H9 (cell line): ENCODE measurements around the gene FAM13A. TPM values are rescaled to one million over a fixed set of nuclear protein-coding genes. Genes with fewer than 3 reads are reported as not detected.

Experiments
- DNase-seq: peaks from one replicate; pipeline ENCODE4 v3.0.0-alpha.2; 2017
- H2AFZ ChIP-seq: one replicate; pipeline ENCODE4 v1.6.1; 2013; ENCODE audit warnings: mild to moderate bottlenecking, low read length, control low read depth, moderate library complexity
- H2AK5ac ChIP-seq: 2 replicates; pipeline ENCODE4 v1.6.1; 2013; ENCODE audit warnings: low read length, control low read depth, mixed read lengths; ENCODE audit not compliant: insufficient read length
- H2BK120ac ChIP-seq: one replicate; pipeline ENCODE4 v1.6.1; 2013; ENCODE audit warnings: low read depth, mild to moderate bottlenecking, low read length, control low read depth, inconsistent platforms; ENCODE audit not compliant: poor library complexity, severe bottlenecking
- H2BK12ac ChIP-seq: 2 replicates; pipeline ENCODE4 v1.6.1; 2013; ENCODE audit warnings: low read length, control low read depth, mixed read lengths, low read depth; ENCODE audit not compliant: insufficient read length
- H2BK15ac ChIP-seq: 2 replicates; pipeline ENCODE4 v1.6.1; 2013; ENCODE audit warnings: low read depth, low read length, control low read depth
- H2BK20ac ChIP-seq: one replicate; pipeline ENCODE4 v1.6.1; 2013; ENCODE audit warnings: low read depth, mild to moderate bottlenecking, low read length, control low read depth, inconsistent platforms; ENCODE audit not compliant: poor library complexity, severe bottlenecking
- H2BK5ac ChIP-seq: 2 replicates; pipeline ENCODE4 v1.6.1; 2013; ENCODE audit warnings: low read length, control low read depth, mixed read lengths; ENCODE audit not compliant: insufficient read length
- H3K14ac ChIP-seq: 2 replicates; pipeline ENCODE4 v1.6.1; 2013; ENCODE audit warnings: low read length, control low read depth; ENCODE audit not compliant: insufficient read depth
- H3K18ac ChIP-seq: 2 replicates; pipeline ENCODE4 v1.6.1; 2013; ENCODE audit warnings: low read depth, mild to moderate bottlenecking, mixed read lengths, low read length, control low read depth; ENCODE audit not compliant: insufficient read length
- H3K23ac ChIP-seq: 2 replicates; pipeline ENCODE4 v1.6.1; 2013; ENCODE audit warnings: low read length, control low read depth, mixed read lengths, low read depth; ENCODE audit not compliant: insufficient read length
- H3K23me2 ChIP-seq: 2 replicates; pipeline ENCODE4 v1.6.1; 2013; ENCODE audit warnings: low read depth, mild to moderate bottlenecking, mixed read lengths, low read length, control low read depth; ENCODE audit not compliant: insufficient read length, poor library complexity, severe bottlenecking
- H3K27ac ChIP-seq: 2 replicates; pipeline ENCODE4 v1.5.1; 2013; ENCODE audit warnings: low read length, control low read depth, mixed read lengths, low read depth; ENCODE audit not compliant: insufficient read length
- H3K27me3 ChIP-seq: 2 replicates; pipeline ENCODE4 v1.6.1; 2013; ENCODE audit warnings: low read length, control low read depth, inconsistent platforms; ENCODE audit not compliant: insufficient read depth
- H3K4ac ChIP-seq: 2 replicates; pipeline ENCODE4 v1.6.1; 2013; ENCODE audit warnings: low read depth, mild to moderate bottlenecking, control low read depth, inconsistent platforms, low read length, moderate library complexity
- H3K4me1 ChIP-seq: 2 replicates; pipeline ENCODE4 v1.6.1; 2013; ENCODE audit warnings: low read length, control low read depth, inconsistent platforms; ENCODE audit not compliant: insufficient read depth
- H3K4me2 ChIP-seq: 2 replicates; pipeline ENCODE4 v1.6.1; 2013; ENCODE audit warnings: low read length, control low read depth, mixed read lengths; ENCODE audit not compliant: insufficient read length, insufficient read depth
- H3K56ac ChIP-seq: 2 replicates; pipeline ENCODE4 v1.6.1; 2013; ENCODE audit warnings: low read depth, mild to moderate bottlenecking, mixed read lengths, low read length, control low read depth; ENCODE audit not compliant: insufficient read length
- H3K79me1 ChIP-seq: 2 replicates; pipeline ENCODE4 v1.6.1; 2013; ENCODE audit warnings: low read depth, mild to moderate bottlenecking, moderate library complexity, low read length, control low read depth, inconsistent platforms; ENCODE audit not compliant: insufficient read depth, poor library complexity, severe bottlenecking
- H3K79me2 ChIP-seq: 2 replicates; pipeline ENCODE4 v1.6.1; 2013; ENCODE audit warnings: low read length, control low read depth, inconsistent platforms; ENCODE audit not compliant: insufficient read depth
- H3K9ac ChIP-seq: 2 replicates; pipeline ENCODE4 v1.6.1; 2013; ENCODE audit warnings: low read length, control low read depth, mixed read lengths; ENCODE audit not compliant: insufficient read length; ENCODE audit errors: extremely low read depth
- H3K9me3 ChIP-seq: one replicate; pipeline ENCODE4 v1.6.1; 2013; ENCODE audit warnings: low read depth, low read length, inconsistent platforms; ENCODE audit not compliant: control insufficient read depth
- H3T11ph ChIP-seq: one replicate; pipeline ENCODE4 v1.6.1; 2013; ENCODE audit warnings: mild to moderate bottlenecking, low read length, control low read depth, inconsistent platforms
- H4K20me1 ChIP-seq: one replicate; pipeline ENCODE4 v1.6.1; 2013; ENCODE audit not compliant: control insufficient read depth, insufficient read length, insufficient read depth
- H4K5ac ChIP-seq: 2 replicates; pipeline ENCODE4 v1.6.1; 2013; ENCODE audit warnings: low read depth, mild to moderate bottlenecking, mixed read lengths, low read length, control low read depth; ENCODE audit not compliant: insufficient read length
- H4K8ac ChIP-seq: replicated peaks from 2 replicates; pipeline ENCODE4 v1.6.1; 2013; ENCODE audit warnings: low read length, control low read depth, mixed read lengths, low read depth; ENCODE audit not compliant: insufficient read length
- H4K91ac ChIP-seq: 2 replicates; pipeline ENCODE4 v1.6.1; 2013; ENCODE audit warnings: low read depth, mild to moderate bottlenecking, moderate library complexity, mixed read lengths, low read length, control low read depth; ENCODE audit not compliant: insufficient read length
- H3K27ac Mint-ChIP-seq, 3 experiments: 2 replicates in 2 of 3; 3 replicates in 1 of 3; pipeline ENCODE4 v1.8.0; 2020 to 2021; ENCODE audit warnings: mixed read lengths in 3 of 3, mild to moderate bottlenecking in 1 of 3, moderate library complexity in 1 of 3
- H3K27me3 Mint-ChIP-seq: 2 replicates; pipeline ENCODE4 v1.8.0; 2021; ENCODE audit warnings: low read depth, mild to moderate bottlenecking, moderate library complexity, mixed read lengths
- H3K36me3 Mint-ChIP-seq, 3 experiments: 2 replicates in 2 of 3; 3 replicates in 1 of 3; pipeline ENCODE4 v1.8.0; 2020 to 2021; ENCODE audit warnings: low read depth in 3 of 3, mixed read lengths in 3 of 3; ENCODE audit not compliant: insufficient read depth in 1 of 3
- H3K4me1 Mint-ChIP-seq, 2 experiments: 2 replicates each; pipeline ENCODE4 v1.8.0; 2020; ENCODE audit warnings: mixed read lengths in 2 of 2
- H3K4me3 Mint-ChIP-seq, 2 experiments: 2 replicates in 1 of 2; 3 replicates in 1 of 2; pipeline ENCODE4 v1.8.0; 2020 to 2021; ENCODE audit warnings: mild to moderate bottlenecking in 2 of 2, mixed read lengths in 2 of 2, moderate library complexity in 1 of 2
- H3K9me3 Mint-ChIP-seq, 2 experiments: 2 replicates in 1 of 2; 3 replicates in 1 of 2; pipeline ENCODE4 v1.8.0; 2020; ENCODE audit warnings: mild to moderate bottlenecking in 2 of 2, mixed read lengths in 2 of 2, moderate library complexity in 1 of 2
- CTCF ChIP-seq: fragments of 200-600 bp; sonication (generic); conservative IDR thresholded peaks from 3 replicates; pipeline ENCODE4 v1.8.0; 2021; ENCODE audit warnings: antibody characterized with exemption, mild to moderate bottlenecking
- WGBS: extraction: QIAGEN DNeasy Blood & Tissue Kit; methylation state at CpG from one replicate; pipeline ENCODE4 v1.1.7; 2013; ENCODE audit warnings: missing lambda C conversion rate, low lambda C conversion rate, mixed read lengths; ENCODE audit not compliant: insufficient read length; ENCODE audit errors: extremely low coverage; 5-methylcytosine and 5-hydroxymethylcytosine counted together
- total RNA-seq: library from RNA; stranded (reverse); gene quantifications from 2 replicates; pipeline ENCODE4 v1.2.1, GENCODE V29; 2021

Gene FAM13A
- total RNA-seq, 1 experiment from 2014 or later: 12.7 TPM

- no peaks in the 10 kb centered on the region for H3K27me3 ChIP-seq
- H3K27ac ChIP-seq: no peak overlapping the region
- H3K23me2 ChIP-seq: no peaks in the 10 kb centered on the region
- no peak overlapping the region for H2BK12ac ChIP-seq
- no peak overlapping the region for H3K4ac ChIP-seq
- Mint-ChIP-seq H3K27me3 (no peaks in the 10 kb centered on the region), H3K4me1 (peaks cover 25 to 28% of the 10 kb centered on the region in 2 experiments), H3K27ac (no peak overlapping the region; a peak in 1 of 7 replicates), H3K4me3 (no peak overlapping the region), H3K36me3 (peaks cover under 1 to 1% (median 1%) of the 10 kb centered on the region in 3 experiments; a peak in 6 of 7 replicates), H3K9me3 (peaks cover under 1 to 3% of the 10 kb centered on the region in 2 experiments; a peak in 4 of 5 replicates)
- H3K4me2 ChIP-seq: no peak overlapping the region
- WGBS: no CpG with 5 or more reads among the region's 4 CpGs
- DNase-seq: no peak
- no peak overlapping the region for H2BK20ac ChIP-seq
- no peak overlapping the region for H2AK5ac ChIP-seq
- H3K23ac ChIP-seq: no peak overlapping the region
- H4K91ac ChIP-seq: no peak overlapping the region
- H3T11ph ChIP-seq: no peak overlapping the region
- H3K14ac ChIP-seq: no peak overlapping the region
- no peaks in the 10 kb centered on the region for H4K20me1 ChIP-seq
- H2BK120ac ChIP-seq: no peak overlapping the region
- no peak overlapping the region for H2BK15ac ChIP-seq
- H3K4me1 ChIP-seq: peaks cover 9% of the 10 kb centered on the region; the same call in 1 of the 2 replicates
- no peak overlapping the region for H2BK5ac ChIP-seq
- H3K9ac ChIP-seq: no peak overlapping the region
- no peak overlapping the region for H2AFZ ChIP-seq
- H3K56ac ChIP-seq: no peak overlapping the region
- H4K5ac ChIP-seq: no peak overlapping the region
- no peak for TF ChIP-seq CTCF
- no peaks in the 10 kb centered on the region for H3K79me1 ChIP-seq
- no peak overlapping the region for H4K8ac ChIP-seq
- no peaks in the 10 kb centered on the region for H3K9me3 ChIP-seq
- H3K18ac ChIP-seq: no peak overlapping the region
- no peaks in the 10 kb centered on the region for H3K79me2 ChIP-seq
Observed at GRCh38 chr4:88964450-88964849, 92.5 kb downstream of the FAM13A start.
